Liver (tissue), 9 donors: Measurements from ENCODE around the gene VWA5B1. TPM values are rescaled to one million over a fixed set of nuclear protein-coding genes. Genes with fewer than 3 reads are reported as not detected.

Experiments used
- DNase-seq: peaks from one replicate; pipeline ENCODE4 v3.0.0-alpha.2; 2017; ENCODE audit warnings: low spot score
- H3K27ac ChIP-seq, 2 donors: one replicate each; pipeline ENCODE4 v1.7.0; 2013; ENCODE audit warnings: inconsistent platforms in 2 of 2, low read length in 2 of 2, control low read depth in 1 of 2, low read depth in 1 of 2, mild to moderate bottlenecking in 1 of 2
- H3K27me3 ChIP-seq, 4 donors: one replicate each; pipeline versions ENCODE4 v1.6.1 to v1.7.0; 2013; ENCODE audit warnings: low read length in 3 of 4, inconsistent platforms in 1 of 4, mild to moderate bottlenecking in 1 of 4, moderate library complexity in 1 of 4; ENCODE audit not compliant: control insufficient read depth in 4 of 4, insufficient read depth in 4 of 4
- H3K36me3 ChIP-seq, 4 donors: one replicate each; pipeline versions ENCODE4 v1.6.1 to v1.7.0; 2013; ENCODE audit warnings: low read length in 3 of 4, mild to moderate bottlenecking in 3 of 4, low read depth in 1 of 4, moderate library complexity in 1 of 4; ENCODE audit not compliant: control insufficient read depth in 4 of 4, insufficient read depth in 3 of 4
- H3K4me1 ChIP-seq, 4 donors: one replicate each; pipeline versions ENCODE4 v1.6.1 to v1.7.0; 2013; ENCODE audit warnings: low read length in 3 of 4, mild to moderate bottlenecking in 3 of 4, moderate library complexity in 1 of 4; ENCODE audit not compliant: control insufficient read depth in 4 of 4, insufficient read depth in 4 of 4
- H3K4me3 ChIP-seq, 3 donors: one replicate each; pipeline versions ENCODE4 v1.6.1 to v1.7.0; 2013; ENCODE audit warnings: low read length in 3 of 3, control low read depth in 1 of 3, low read depth in 1 of 3, mild to moderate bottlenecking in 1 of 3
- H3K9ac ChIP-seq, 2 donors: one replicate each; pipeline ENCODE4 v1.7.0; 2013; ENCODE audit warnings: low read length in 2 of 2, mild to moderate bottlenecking in 2 of 2, moderate library complexity in 2 of 2, control low read depth in 1 of 2, low read depth in 1 of 2
- H3K9me3 ChIP-seq, 4 donors: one replicate each; pipeline versions ENCODE4 v1.6.1 to v1.7.0; 2013; ENCODE audit warnings: low read length in 3 of 4; ENCODE audit not compliant: control insufficient read depth in 4 of 4
- FOXA1 ChIP-seq: IDR thresholded peaks from 2 replicates; pipeline ENCODE4 v1.6.1; 2016; ENCODE audit warnings: antibody characterized with exemption
- FOXA2 ChIP-seq: IDR thresholded peaks from 2 replicates; pipeline ENCODE4 v1.6.1; 2016; ENCODE audit warnings: antibody characterized with exemption
- GABPA ChIP-seq, 2 donors: IDR thresholded peaks in 1 of 2; conservative IDR thresholded peaks in 1 of 2; 2 replicates each; pipeline ENCODE4 v1.6.1; 2016; ENCODE audit warnings: antibody characterized with exemption in 2 of 2, mild to moderate bottlenecking in 1 of 2, moderate library complexity in 1 of 2
- HNF4A ChIP-seq, 2 donors: conservative IDR thresholded peaks; 2 replicates each; pipeline ENCODE4 v1.6.1; 2016; ENCODE audit warnings: antibody characterized with exemption in 2 of 2, mild to moderate bottlenecking in 2 of 2
- JUND ChIP-seq, 2 donors: IDR thresholded peaks; 2 replicates each; pipeline ENCODE4 v1.6.1; 2016; ENCODE audit warnings: antibody characterized with exemption in 2 of 2
- NR2F2 ChIP-seq: IDR thresholded peaks from 2 replicates; pipeline ENCODE4 v1.6.1; 2016; ENCODE audit warnings: antibody characterized with exemption
- SP1 ChIP-seq: IDR thresholded peaks from 2 replicates; pipeline ENCODE4 v1.6.1; 2018; ENCODE audit warnings: antibody characterized with exemption, mild to moderate bottlenecking
- YY1 ChIP-seq: IDR thresholded peaks from 2 replicates; pipeline ENCODE4 v1.6.1; 2016; ENCODE audit warnings: antibody characterized with exemption, mild to moderate bottlenecking
- WGBS: extraction: QIAGEN DNeasy Blood & Tissue Kit; methylation state at CpG from one replicate; pipeline ENCODE4 v1.1.7; 2013; 5-methylcytosine and 5-hydroxymethylcytosine counted together
- polyA plus RNA-seq, 2 donors: library from polyadenylated mRNA; stranded (reverse) in 1 of 2; unstranded in 1 of 2; fragments of 200-250 nt in 1 of 2; fragments of >200 nt in 1 of 2; fragmentation: Nextera tagmentation in 1 of 2; extraction: Ambion mirVana in 1 of 2; gene quantifications; one replicate each; pipeline versions ENCODE4 v1.2.1 to v1.2.3, GENCODE V29; 2013 to 2015
- total RNA-seq, 2 donors: library from RNA; depleted of rRNA; stranded (reverse); fragments of >200 nt; gene quantifications; one replicate each; pipeline ENCODE4 v1.2.3, GENCODE V29; 2014
- TF ChIP-seq, protein P1 (sequence below): fragments of 150-350 bp; IDR thresholded peaks from 2 replicates; pipeline ENCODE4 v1.5.1; 2017; ENCODE audit warnings: improper control_type of control experiment, low read depth, low read length; ENCODE audit not compliant: missing input control
- TF ChIP-seq, protein P2 (sequence below): IDR thresholded peaks from 2 replicates; pipeline ENCODE4 v1.6.1; 2016; ENCODE audit warnings: antibody characterized with exemption, mild to moderate bottlenecking
- TF ChIP-seq, protein P3 (sequence below): IDR thresholded peaks from 2 replicates; pipeline ENCODE4 v1.6.1; 2016; ENCODE audit warnings: antibody characterized with exemption
- TF ChIP-seq, protein P4 (sequence below): IDR thresholded peaks from 2 replicates; pipeline ENCODE4 v1.6.1; 2016; ENCODE audit warnings: antibody characterized with exemption
- TF ChIP-seq, protein P5 (sequence below): IDR thresholded peaks from 2 replicates; pipeline ENCODE4 v1.6.1; 2016; ENCODE audit warnings: antibody characterized with exemption
- donor health status: healthy.
- donor health status: healthy.
- donor health status: healthy.
- donor health status: healthy.
- donor health status: healthy.

VWA5B1 gene
- total and polyA plus RNA-seq, 4 donors = not detected

DNA sequence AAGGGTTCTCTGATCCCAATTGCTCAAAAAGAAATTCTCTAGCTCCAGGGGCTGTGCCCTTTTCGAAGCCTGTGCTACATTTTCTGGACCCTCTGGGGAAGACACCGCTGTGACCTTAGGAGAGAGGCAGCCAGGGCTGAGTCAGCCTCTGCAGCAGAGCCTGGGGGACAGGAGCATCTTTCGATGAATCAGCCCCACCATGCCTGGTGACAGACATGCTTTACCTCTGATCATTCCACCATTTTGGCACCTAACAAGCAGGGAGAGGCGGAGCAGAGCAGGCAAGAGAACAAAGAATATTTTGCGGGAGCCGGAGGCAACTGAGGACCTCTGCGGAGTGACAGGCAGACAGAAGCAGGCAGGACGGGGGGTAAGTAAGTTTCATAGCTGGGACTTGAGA is 84.9 kb downstream of the VWA5B1 start:
- H3K9ac ChIP-seq = no peak overlapping the region
- H3K4me1 ChIP-seq = no peaks in the 10 kb centered on the region
- no peaks in the 10 kb centered on the region for H3K9me3 ChIP-seq
- no peaks in the 10 kb centered on the region for H3K36me3 ChIP-seq
- H3K27ac ChIP-seq = no peak overlapping the region
- 81% methylated on average over 8 of the region's 8 CpGs for WGBS
- DNase-seq = no peak
- no peak overlapping the region for H3K4me3 ChIP-seq
- H3K27me3 ChIP-seq = no peaks in the 10 kb centered on the region
- TF ChIP-seq SP1 = no peak
- no peak for TF ChIP-seq YY1
- no peak for TF ChIP-seq JUND (IDR thresholded peaks at IDR 0.05)
- TF ChIP-seq, protein P1, sequence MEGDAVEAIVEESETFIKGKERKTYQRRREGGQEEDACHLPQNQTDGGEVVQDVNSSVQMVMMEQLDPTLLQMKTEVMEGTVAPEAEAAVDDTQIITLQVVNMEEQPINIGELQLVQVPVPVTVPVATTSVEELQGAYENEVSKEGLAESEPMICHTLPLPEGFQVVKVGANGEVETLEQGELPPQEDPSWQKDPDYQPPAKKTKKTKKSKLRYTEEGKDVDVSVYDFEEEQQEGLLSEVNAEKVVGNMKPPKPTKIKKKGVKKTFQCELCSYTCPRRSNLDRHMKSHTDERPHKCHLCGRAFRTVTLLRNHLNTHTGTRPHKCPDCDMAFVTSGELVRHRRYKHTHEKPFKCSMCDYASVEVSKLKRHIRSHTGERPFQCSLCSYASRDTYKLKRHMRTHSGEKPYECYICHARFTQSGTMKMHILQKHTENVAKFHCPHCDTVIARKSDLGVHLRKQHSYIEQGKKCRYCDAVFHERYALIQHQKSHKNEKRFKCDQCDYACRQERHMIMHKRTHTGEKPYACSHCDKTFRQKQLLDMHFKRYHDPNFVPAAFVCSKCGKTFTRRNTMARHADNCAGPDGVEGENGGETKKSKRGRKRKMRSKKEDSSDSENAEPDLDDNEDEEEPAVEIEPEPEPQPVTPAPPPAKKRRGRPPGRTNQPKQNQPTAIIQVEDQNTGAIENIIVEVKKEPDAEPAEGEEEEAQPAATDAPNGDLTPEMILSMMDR = no peak
- no peak for TF ChIP-seq GABPA (IDR thresholded peaks at IDR 0.05 in 1 of 2, conservative IDR thresholded peaks at IDR 0.05 in 1 of 2)
- TF ChIP-seq, protein P2, sequence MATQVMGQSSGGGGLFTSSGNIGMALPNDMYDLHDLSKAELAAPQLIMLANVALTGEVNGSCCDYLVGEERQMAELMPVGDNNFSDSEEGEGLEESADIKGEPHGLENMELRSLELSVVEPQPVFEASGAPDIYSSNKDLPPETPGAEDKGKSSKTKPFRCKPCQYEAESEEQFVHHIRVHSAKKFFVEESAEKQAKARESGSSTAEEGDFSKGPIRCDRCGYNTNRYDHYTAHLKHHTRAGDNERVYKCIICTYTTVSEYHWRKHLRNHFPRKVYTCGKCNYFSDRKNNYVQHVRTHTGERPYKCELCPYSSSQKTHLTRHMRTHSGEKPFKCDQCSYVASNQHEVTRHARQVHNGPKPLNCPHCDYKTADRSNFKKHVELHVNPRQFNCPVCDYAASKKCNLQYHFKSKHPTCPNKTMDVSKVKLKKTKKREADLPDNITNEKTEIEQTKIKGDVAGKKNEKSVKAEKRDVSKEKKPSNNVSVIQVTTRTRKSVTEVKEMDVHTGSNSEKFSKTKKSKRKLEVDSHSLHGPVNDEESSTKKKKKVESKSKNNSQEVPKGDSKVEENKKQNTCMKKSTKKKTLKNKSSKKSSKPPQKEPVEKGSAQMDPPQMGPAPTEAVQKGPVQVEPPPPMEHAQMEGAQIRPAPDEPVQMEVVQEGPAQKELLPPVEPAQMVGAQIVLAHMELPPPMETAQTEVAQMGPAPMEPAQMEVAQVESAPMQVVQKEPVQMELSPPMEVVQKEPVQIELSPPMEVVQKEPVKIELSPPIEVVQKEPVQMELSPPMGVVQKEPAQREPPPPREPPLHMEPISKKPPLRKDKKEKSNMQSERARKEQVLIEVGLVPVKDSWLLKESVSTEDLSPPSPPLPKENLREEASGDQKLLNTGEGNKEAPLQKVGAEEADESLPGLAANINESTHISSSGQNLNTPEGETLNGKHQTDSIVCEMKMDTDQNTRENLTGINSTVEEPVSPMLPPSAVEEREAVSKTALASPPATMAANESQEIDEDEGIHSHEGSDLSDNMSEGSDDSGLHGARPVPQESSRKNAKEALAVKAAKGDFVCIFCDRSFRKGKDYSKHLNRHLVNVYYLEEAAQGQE = no peak
- TF ChIP-seq NR2F2 = no peak
- TF ChIP-seq FOXA2 = no peak
- TF ChIP-seq FOXA1 = no peak
- TF ChIP-seq, protein P3, sequence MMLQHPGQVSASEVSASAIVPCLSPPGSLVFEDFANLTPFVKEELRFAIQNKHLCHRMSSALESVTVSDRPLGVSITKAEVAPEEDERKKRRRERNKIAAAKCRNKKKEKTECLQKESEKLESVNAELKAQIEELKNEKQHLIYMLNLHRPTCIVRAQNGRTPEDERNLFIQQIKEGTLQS = no peak
- TF ChIP-seq, protein P4, sequence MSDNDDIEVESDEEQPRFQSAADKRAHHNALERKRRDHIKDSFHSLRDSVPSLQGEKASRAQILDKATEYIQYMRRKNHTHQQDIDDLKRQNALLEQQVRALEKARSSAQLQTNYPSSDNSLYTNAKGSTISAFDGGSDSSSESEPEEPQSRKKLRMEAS = no peak
- no peak for TF ChIP-seq HNF4A (conservative IDR thresholded peaks at IDR 0.05)
- TF ChIP-seq, protein P5, sequence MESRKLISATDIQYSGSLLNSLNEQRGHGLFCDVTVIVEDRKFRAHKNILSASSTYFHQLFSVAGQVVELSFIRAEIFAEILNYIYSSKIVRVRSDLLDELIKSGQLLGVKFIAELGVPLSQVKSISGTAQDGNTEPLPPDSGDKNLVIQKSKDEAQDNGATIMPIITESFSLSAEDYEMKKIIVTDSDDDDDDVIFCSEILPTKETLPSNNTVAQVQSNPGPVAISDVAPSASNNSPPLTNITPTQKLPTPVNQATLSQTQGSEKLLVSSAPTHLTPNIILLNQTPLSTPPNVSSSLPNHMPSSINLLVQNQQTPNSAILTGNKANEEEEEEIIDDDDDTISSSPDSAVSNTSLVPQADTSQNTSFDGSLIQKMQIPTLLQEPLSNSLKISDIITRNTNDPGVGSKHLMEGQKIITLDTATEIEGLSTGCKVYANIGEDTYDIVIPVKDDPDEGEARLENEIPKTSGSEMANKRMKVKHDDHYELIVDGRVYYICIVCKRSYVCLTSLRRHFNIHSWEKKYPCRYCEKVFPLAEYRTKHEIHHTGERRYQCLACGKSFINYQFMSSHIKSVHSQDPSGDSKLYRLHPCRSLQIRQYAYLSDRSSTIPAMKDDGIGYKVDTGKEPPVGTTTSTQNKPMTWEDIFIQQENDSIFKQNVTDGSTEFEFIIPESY = no peak

DNA sequence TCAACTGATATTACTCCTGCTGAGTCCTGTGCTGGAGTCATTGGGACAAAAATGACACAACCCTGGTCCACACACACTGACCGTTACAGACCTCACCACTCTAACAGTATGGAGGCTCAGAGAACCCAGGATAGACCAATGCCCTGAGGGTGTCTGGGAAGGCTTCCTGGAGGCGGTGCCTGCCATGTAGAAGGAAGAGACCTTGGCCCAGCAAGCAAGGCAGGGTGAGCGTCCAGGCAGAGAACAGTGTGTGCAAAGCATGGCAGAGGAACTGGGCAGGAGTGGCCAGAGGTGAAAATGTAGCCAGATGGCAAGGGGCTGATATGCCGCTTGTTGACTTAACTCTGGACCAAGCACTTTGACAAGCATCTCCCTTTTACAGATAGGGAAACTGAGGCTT is 85.5 kb downstream of the VWA5B1 start:
- Histone ChIP-seq H3K27ac (no peak overlapping the region), H3K9ac (no peak overlapping the region), H3K4me1 (no peaks in the 10 kb centered on the region), H3K9me3 (no peaks in the 10 kb centered on the region), H3K27me3 (no peaks in the 10 kb centered on the region), H3K4me3 (no peak overlapping the region), H3K36me3 (no peaks in the 10 kb centered on the region)
- DNase-seq = no peak
- no peak for TF ChIP-seq YY1
- WGBS = 70% methylated on average over 4 of the region's 4 CpGs
